Measurements from ENCODE around the gene HBE1. TPM values are rescaled to one million over a fixed set of nuclear protein-coding genes. Genes with fewer than 3 reads are reported as not detected.

Gene HBE1
- total and polyA plus RNA-seq, 10 of the 15 experiments (the other 5 are each of a cell fraction or from before 2014, with no cell fraction given), result 0.13 to 2.7 (median 0.62) TPM; not detected in 5

- no peak for TF ChIP-seq CEBPZ (IDR thresholded peaks at IDR 0.05; ENCODE audit: low read depth, low read length)
- TF ChIP-seq FOS (IDR thresholded peaks at IDR 0.05; ENCODE audit: borderline replicate concordance, extremely low read depth, insufficient read length), result no peak
- no peak for TF ChIP-seq PML (IDR thresholded peaks at IDR 0.05; ENCODE audit: low read length)
- TF ChIP-seq IKZF2 (IDR thresholded peaks at IDR 0.05), result no peak
Measured at GRCh38 chr11:5224538-5225479, 44.9 kb downstream of the HBE1 start (continued).

DNA sequence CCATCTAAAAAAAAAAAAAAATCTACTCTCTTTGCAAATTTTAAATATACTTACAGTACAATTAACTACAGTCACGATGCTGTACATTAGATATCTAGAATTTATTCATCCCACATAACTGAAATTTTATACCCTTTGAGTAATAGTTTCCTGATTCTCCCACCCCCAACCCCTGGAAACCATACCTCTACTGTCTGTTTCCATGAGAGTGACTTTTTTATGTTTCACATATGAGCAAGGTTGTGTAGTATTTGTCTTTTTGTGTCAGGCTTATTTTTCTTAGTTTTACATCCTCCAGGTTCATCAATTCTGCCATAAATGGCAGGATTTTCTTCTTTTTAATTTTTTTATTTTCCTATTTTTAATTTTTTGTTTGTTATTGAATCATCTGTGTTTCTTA lies 46.1 kb downstream of the HBE1 start:
- Histone ChIP-seq H3K4me1 (ENCODE audit: control insufficient read depth, insufficient read depth, low read length) (no peaks in the 10 kb centered on the region), H2AFZ (ENCODE audit: control insufficient read depth, low read depth, low read length) (no peak overlapping the region), H4K20me1 (ENCODE audit: control insufficient read depth, insufficient read depth) (no peaks in the 10 kb centered on the region), H3K9ac (ENCODE audit: control insufficient read depth, insufficient read depth, low read length) (no peak overlapping the region), H3K4me3 (no peak overlapping the region), H3K36me3 (ENCODE audit: control insufficient read depth in 2 of 2, insufficient read depth in 2 of 2, low read length in 1 of 2) (no peaks in the 10 kb centered on the region), H3K9me3 (replicated peaks; ENCODE audit: control insufficient read depth, insufficient read depth, low read length) (no peaks in the 10 kb centered on the region), H3K27me3 (replicated peaks in 1 of 2; ENCODE audit: control insufficient read depth in 2 of 2, insufficient read depth in 2 of 2, low read length in 1 of 2) (no peaks in the 10 kb centered on the region), H3K27ac (ENCODE audit: control insufficient read depth, insufficient read depth) (no peak overlapping the region), H3K4me2 (ENCODE audit: control insufficient read depth, insufficient read depth) (no peak overlapping the region), H3K79me2 (ENCODE audit: control insufficient read depth, insufficient read depth, low read length) (no peaks in the 10 kb centered on the region)
- intact Hi-C loops (cut with micrococcal nuclease; ENCODE audit: unreplicated experiment) (no loop called here), in situ Hi-C loops (cut with MboI) (no loop called here)
- ChIA-PET SMC1A (ENCODE audit: uncharacterized antibody, unreplicated experiment) (no interaction called here), RAD21 (ENCODE audit: unreplicated experiment) (no interaction called here), CTCF (no interaction called here), POLR2A (no interaction called here)
- FAIRE-seq, result no peak
- BruUV-seq (replicated peaks), result no TSS peak
- 0% methylated on average over 1 of the region's 1 CpG for WGBS (ENCODE audit: insufficient coverage, insufficient replicate concordance, low lambda C conversion rate, missing lambda C conversion rate)
- DNase-seq (ENCODE audit: low read depth, low spot score), result no peak
- no peak for ATAC-seq
- no peak for TF ChIP-seq NFYA (IDR thresholded peaks at IDR 0.05; ENCODE audit: borderline replicate concordance, low read depth, low read length)
- TF ChIP-seq, protein P1, sequence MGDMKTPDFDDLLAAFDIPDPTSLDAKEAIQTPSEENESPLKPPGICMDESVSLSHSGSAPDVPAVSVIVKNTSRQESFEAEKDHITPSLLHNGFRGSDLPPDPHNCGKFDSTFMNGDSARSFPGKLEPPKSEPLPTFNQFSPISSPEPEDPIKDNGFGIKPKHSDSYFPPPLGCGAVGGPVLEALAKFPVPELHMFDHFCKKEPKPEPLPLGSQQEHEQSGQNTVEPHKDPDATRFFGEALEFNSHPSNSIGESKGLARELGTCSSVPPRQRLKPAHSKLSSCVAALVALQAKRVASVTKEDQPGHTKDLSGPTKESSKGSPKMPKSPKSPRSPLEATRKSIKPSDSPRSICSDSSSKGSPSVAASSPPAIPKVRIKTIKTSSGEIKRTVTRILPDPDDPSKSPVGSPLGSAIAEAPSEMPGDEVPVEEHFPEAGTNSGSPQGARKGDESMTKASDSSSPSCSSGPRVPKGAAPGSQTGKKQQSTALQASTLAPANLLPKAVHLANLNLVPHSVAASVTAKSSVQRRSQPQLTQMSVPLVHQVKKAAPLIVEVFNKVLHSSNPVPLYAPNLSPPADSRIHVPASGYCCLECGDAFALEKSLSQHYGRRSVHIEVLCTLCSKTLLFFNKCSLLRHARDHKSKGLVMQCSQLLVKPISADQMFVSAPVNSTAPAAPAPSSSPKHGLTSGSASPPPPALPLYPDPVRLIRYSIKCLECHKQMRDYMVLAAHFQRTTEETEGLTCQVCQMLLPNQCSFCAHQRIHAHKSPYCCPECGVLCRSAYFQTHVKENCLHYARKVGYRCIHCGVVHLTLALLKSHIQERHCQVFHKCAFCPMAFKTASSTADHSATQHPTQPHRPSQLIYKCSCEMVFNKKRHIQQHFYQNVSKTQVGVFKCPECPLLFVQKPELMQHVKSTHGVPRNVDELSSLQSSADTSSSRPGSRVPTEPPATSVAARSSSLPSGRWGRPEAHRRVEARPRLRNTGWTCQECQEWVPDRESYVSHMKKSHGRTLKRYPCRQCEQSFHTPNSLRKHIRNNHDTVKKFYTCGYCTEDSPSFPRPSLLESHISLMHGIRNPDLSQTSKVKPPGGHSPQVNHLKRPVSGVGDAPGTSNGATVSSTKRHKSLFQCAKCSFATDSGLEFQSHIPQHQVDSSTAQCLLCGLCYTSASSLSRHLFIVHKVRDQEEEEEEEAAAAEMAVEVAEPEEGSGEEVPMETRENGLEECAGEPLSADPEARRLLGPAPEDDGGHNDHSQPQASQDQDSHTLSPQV (IDR thresholded peaks at IDR 0.05), result no peak
- TF ChIP-seq, protein P2, sequence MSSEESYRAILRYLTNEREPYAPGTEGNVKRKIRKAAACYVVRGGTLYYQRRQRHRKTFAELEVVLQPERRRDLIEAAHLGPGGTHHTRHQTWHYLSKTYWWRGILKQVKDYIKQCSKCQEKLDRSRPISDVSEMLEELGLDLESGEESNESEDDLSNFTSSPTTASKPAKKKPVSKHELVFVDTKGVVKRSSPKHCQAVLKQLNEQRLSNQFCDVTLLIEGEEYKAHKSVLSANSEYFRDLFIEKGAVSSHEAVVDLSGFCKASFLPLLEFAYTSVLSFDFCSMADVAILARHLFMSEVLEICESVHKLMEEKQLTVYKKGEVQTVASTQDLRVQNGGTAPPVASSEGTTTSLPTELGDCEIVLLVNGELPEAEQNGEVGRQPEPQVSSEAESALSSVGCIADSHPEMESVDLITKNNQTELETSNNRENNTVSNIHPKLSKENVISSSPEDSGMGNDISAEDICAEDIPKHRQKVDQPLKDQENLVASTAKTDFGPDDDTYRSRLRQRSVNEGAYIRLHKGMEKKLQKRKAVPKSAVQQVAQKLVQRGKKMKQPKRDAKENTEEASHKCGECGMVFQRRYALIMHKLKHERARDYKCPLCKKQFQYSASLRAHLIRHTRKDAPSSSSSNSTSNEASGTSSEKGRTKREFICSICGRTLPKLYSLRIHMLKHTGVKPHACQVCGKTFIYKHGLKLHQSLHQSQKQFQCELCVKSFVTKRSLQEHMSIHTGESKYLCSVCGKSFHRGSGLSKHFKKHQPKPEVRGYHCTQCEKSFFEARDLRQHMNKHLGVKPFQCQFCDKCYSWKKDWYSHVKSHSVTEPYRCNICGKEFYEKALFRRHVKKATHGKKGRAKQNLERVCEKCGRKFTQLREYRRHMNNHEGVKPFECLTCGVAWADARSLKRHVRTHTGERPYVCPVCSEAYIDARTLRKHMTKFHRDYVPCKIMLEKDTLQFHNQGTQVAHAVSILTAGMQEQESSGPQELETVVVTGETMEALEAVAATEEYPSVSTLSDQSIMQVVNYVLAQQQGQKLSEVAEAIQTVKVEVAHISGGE (CRISPR knock-in tag; IDR thresholded peaks at IDR 0.05), result no peak
- TF ChIP-seq BCL11A (IDR thresholded peaks at IDR 0.05; ENCODE audit: low read depth, low read length), result no peak
- no peak for TF ChIP-seq HCFC1 (IDR thresholded peaks at IDR 0.05; ENCODE audit: low read length)
- TF ChIP-seq CBFB (IDR thresholded peaks at IDR 0.05; ENCODE audit: low read depth), result no peak
- no peak for TF ChIP-seq CHD1 (IDR thresholded peaks at IDR 0.05; ENCODE audit: low read depth, low read length)
